ENCODE measurements around the gene PDZRN4. TPM values are rescaled to one million over a fixed set of nuclear protein-coding genes. Genes with fewer than 3 reads are reported as not detected.

PDZRN4 gene
- total and polyA plus RNA-seq, 2 donors (not counting 3 experiments of a cell fraction or from before 2014, with no cell fraction given): not detected

DNA sequence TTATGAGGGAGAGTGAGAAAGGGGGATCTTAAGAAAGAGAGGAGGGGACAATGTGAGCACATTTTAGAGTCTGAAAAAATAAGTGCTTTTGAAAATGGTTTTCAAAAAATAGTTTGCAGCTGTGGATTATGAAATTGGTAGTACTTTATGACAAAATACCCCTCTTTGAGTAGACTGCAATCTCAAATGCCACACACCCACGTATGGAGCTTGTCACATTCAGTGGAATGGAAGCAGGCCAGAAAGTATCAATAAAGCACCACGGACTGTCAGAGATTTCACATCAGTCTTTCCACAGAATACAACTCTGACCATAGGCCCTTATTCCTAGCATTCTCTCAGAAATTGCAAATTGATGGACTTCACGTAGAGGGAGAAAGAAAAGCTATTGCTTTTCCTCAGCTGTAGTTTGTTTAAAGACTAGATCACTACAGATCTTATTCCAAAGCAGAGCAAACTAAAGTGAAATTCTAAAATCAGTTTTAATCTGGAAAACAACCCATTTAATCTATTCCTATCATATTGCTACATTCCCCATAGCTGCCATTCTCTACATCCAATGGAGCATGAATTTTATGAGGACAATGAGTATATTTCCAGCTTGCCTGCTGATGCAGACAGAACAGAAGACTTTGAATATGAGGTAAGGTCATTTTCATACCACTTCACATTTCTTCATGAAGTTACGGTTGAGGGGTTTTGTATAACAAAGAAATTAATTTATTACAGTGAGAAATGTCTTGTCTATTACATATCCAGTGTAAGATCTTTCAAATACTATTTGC lies 321.3 kb downstream of the PDZRN4 start:
- no peaks in the 10 kb centered on the region for H3K27me3 ChIP-seq (ENCODE audit: control insufficient read depth in 2 of 2, insufficient read depth in 2 of 2, low read length in 2 of 2)
- no peaks in the 10 kb centered on the region for H4K20me1 ChIP-seq (replicated peaks; ENCODE audit: control insufficient read depth, extremely low read depth, insufficient read depth, low read length)
- H3K36me3 ChIP-seq (ENCODE audit: control insufficient read depth in 2 of 2, extremely low read depth in 1 of 2, insufficient read depth in 2 of 2, low read length in 2 of 2): no peaks in the 10 kb centered on the region
- H3K9ac ChIP-seq (replicated peaks; ENCODE audit: extremely low read depth, insufficient read depth, low read length): no peak overlapping the region
- dilution Hi-C loops (cut with MboI; ENCODE audit: extremely low pct_ligation_motif_present, low sequenced_read_pairs) (no loop called here), intact Hi-C loops (cut with micrococcal nuclease) (no loop called here)
- peaks cover 11% of the 10 kb centered on the region for H3K4me1 ChIP-seq (ENCODE audit: control insufficient read depth, extremely low read depth, insufficient read depth, low read length)
- no peak overlapping the region for H3K4me2 ChIP-seq (ENCODE audit: insufficient read depth, low read length)
- ChIA-PET POLR2A (no interaction called here), CTCF (interaction anchor here (1.0 to 1.1 kb wide), 2 partner anchors 32 to 65 kb away, joined by 3 read pairs; no protein-coding TSS in a partner anchor)
- no peak for TF ChIP-seq FOS (IDR thresholded peaks at IDR 0.05; ENCODE audit: borderline replicate concordance, insufficient read depth, low read length)
- no peak for TF ChIP-seq POLR2AphosphoS5 (IDR thresholded peaks at IDR 0.05; ENCODE audit: insufficient read depth, low read depth, low read length)
- TF ChIP-seq MYC (IDR thresholded peaks at IDR 0.05; ENCODE audit: low read depth, low read length): no peak
- TF ChIP-seq, protein P1, sequence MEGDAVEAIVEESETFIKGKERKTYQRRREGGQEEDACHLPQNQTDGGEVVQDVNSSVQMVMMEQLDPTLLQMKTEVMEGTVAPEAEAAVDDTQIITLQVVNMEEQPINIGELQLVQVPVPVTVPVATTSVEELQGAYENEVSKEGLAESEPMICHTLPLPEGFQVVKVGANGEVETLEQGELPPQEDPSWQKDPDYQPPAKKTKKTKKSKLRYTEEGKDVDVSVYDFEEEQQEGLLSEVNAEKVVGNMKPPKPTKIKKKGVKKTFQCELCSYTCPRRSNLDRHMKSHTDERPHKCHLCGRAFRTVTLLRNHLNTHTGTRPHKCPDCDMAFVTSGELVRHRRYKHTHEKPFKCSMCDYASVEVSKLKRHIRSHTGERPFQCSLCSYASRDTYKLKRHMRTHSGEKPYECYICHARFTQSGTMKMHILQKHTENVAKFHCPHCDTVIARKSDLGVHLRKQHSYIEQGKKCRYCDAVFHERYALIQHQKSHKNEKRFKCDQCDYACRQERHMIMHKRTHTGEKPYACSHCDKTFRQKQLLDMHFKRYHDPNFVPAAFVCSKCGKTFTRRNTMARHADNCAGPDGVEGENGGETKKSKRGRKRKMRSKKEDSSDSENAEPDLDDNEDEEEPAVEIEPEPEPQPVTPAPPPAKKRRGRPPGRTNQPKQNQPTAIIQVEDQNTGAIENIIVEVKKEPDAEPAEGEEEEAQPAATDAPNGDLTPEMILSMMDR (IDR thresholded peaks at IDR 0.05; ENCODE audit: extremely low read depth in 1 of 2, insufficient read depth in 1 of 2, low read depth in 1 of 2, low read length in 2 of 2): no peak
- TF ChIP-seq JUN (IDR thresholded peaks at IDR 0.05; ENCODE audit: borderline replicate concordance, insufficient read depth, insufficient read length, low read depth): no peak
- TF ChIP-seq GATA2 (IDR thresholded peaks at IDR 0.05; ENCODE audit: insufficient read depth, insufficient read length, low read depth, low read length): no peak
- no peak for DNase-seq (ENCODE audit: low read depth, low spot score)
- H3K9me3 ChIP-seq (replicated peaks; ENCODE audit: control insufficient read depth, insufficient read depth, low read length): no peaks in the 10 kb centered on the region
- FAIRE-seq: no peak
- H3K4me3 ChIP-seq (replicated peaks in 1 of 3; ENCODE audit: insufficient read depth in 1 of 3, low read depth in 1 of 3, low read length in 3 of 3): no peak overlapping the region
- BruUV-seq (replicated peaks): no TSS peak
- H3K9me1 ChIP-seq (replicated peaks; ENCODE audit: control insufficient read depth, extremely low read depth, insufficient read depth, low read length): no peaks in the 10 kb centered on the region
- H3K79me2 ChIP-seq (ENCODE audit: control insufficient read depth, insufficient read depth, low read length): no peaks in the 10 kb centered on the region
- H3K27ac ChIP-seq (ENCODE audit: insufficient read depth, low read depth, low read length): no peak overlapping the region
- no peak overlapping the region for H2AFZ ChIP-seq (ENCODE audit: low read depth, low read length)
